B cell (primary cell): ENCODE results near the gene RERE.

Experiments
- CTCF ChIP-seq: fragments of 200-600 bp; IDR thresholded peaks from one replicate; pipeline ENCODE4 v1.8.0; 2022; ENCODE audit warnings: antibody characterized with exemption, mild to moderate bottlenecking
- EZH2 ChIP-seq: IDR thresholded peaks from 2 replicates; pipeline ENCODE4 v1.6.1; 2012; ENCODE audit warnings: borderline replicate concordance, low read depth, mild to moderate bottlenecking, moderate library complexity, low read length; ENCODE audit not compliant: insufficient read depth, poor library complexity, severe bottlenecking

- TF ChIP-seq CTCF (no peak), EZH2 (no peak)
Measured at GRCh38 chr1:8589571-8589970, 227.9 kb downstream of the RERE start.
